NCI-H146 (cell line): Measurements from ENCODE around the gene PAIP1.
A peak's percentile ranks its signal among the peaks of the same experiment; 100 is the strongest.
"Not testable (repeated sequence)": the region's sequence is repeated elsewhere in the genome, so short reads cannot be mapped to it uniquely, and the experiment has no call there.

ENCODE experiments used
- DNase-seq: peaks from one replicate; lab custom pipeline; 2025; lab: John Stamatoyannopoulos, UW

The PAIP1 gene

GRCh38 chr5:43556857-43557542 is at the start of gene PAIP1:
Gene PAIP1, minus strand, starts transcription at chr5:43557077. Its CDS starts 231 bp downstream, at chr5:43556846.
- DNase-seq: peak; percentile 91

GRCh38 chr5:43606351-43606750 is 49.5 kb upstream of the PAIP1 start:
- no peak for DNase-seq

GRCh38 chr5:43604699-43605098 is 47.8 kb upstream of the PAIP1 start:
- DNase-seq: no peak

GRCh38 chr5:43603344-43604217 is 46.7 kb upstream of the PAIP1 start:
- peak; percentile 90 for DNase-seq

- peak; percentile 87 for DNase-seq
Observed at GRCh38 chr5:43602461-43603343, 45.8 kb upstream of the PAIP1 start, which contains the start of gene NNT. Gene NNT, plus strand, starts transcription at chr5:43603180. Its CDS starts 6,016 bp downstream, at chr5:43609196.

- peak; percentile 37 for DNase-seq
Observed at GRCh38 chr5:43601454-43602260, 44.8 kb upstream of the PAIP1 start.

- not testable (repeated sequence) for DNase-seq
Observed at GRCh38 chr5:43598927-43599326, 42.0 kb upstream of the PAIP1 start.

GRCh38 chr5:43592363-43592762 is 35.5 kb upstream of the PAIP1 start:
- no peak for DNase-seq

- no peak for DNase-seq
Observed at GRCh38 chr5:43590700-43591099, 33.8 kb upstream of the PAIP1 start.

GRCh38 chr5:43589310-43589709 is 32.4 kb upstream of the PAIP1 start:
- DNase-seq: no peak

GRCh38 chr5:43588842-43589241 is 32.0 kb upstream of the PAIP1 start:
- DNase-seq: no peak

- DNase-seq: no peak
Observed at GRCh38 chr5:43584166-43584699, 27.4 kb upstream of the PAIP1 start.

GRCh38 chr5:43583724-43584123 is 26.8 kb upstream of the PAIP1 start:
- DNase-seq: no peak

- no peak for DNase-seq
Observed at GRCh38 chr5:43582082-43583005, 25.5 kb upstream of the PAIP1 start.

GRCh38 chr5:43581398-43581797 is 24.5 kb upstream of the PAIP1 start:
- DNase-seq: no peak

- not testable (repeated sequence) for DNase-seq
Observed at GRCh38 chr5:43580402-43581210, 23.7 kb upstream of the PAIP1 start.

GRCh38 chr5:43573058-43573457 is 16.2 kb upstream of the PAIP1 start:
- DNase-seq: no peak

GRCh38 chr5:43572357-43572756 is 15.5 kb upstream of the PAIP1 start:
- no peak for DNase-seq

- DNase-seq: no peak
Observed at GRCh38 chr5:43571237-43571636, 14.4 kb upstream of the PAIP1 start.
